Activated T-helper 1 cell treated with anti-CD3 and anti-CD28 coated beads, Interleukin-12 subunit alpha, Interleukin-12 subunit beta, Interleukin-2, Interleukin-4 antibody, amounts not matched to agents 30 ng/mL and 10 ng/mL and 1 ng/mL, durations not matched to agents 14 hours and 24 hours and 36 hours (primary cell): ENCODE results near the gene SCRN2. TPM values are rescaled to one million over a fixed set of nuclear protein-coding genes. Genes with fewer than 3 reads are reported as not detected.

ENCODE experiments used
- DNase-seq: peaks from one replicate; pipeline ENCODE4 v3.0.0; 2021; ENCODE audit warnings: low spot score
- H3K27ac Mint-ChIP-seq: one replicate; pipeline ENCODE4 v1.8.0; 2021; ENCODE audit warnings: mild to moderate bottlenecking, mixed read lengths
- H3K27me3 Mint-ChIP-seq: one replicate; pipeline ENCODE4 v1.8.0; 2022; ENCODE audit warnings: mild to moderate bottlenecking, moderate library complexity, mixed read lengths; ENCODE audit not compliant: insufficient read depth
- H3K36me3 Mint-ChIP-seq: one replicate; pipeline ENCODE4 v1.8.0; 2021; ENCODE audit warnings: low read depth, mixed read lengths
- H3K4me1 Mint-ChIP-seq: one replicate; pipeline ENCODE4 v1.8.0; 2021; ENCODE audit warnings: low read depth, mixed read lengths
- H3K4me3 Mint-ChIP-seq: one replicate; pipeline ENCODE4 v1.8.0; 2021; ENCODE audit warnings: mild to moderate bottlenecking, moderate library complexity, mixed read lengths
- H3K9me3 Mint-ChIP-seq: one replicate; pipeline ENCODE4 v1.8.0; 2021; ENCODE audit warnings: mixed read lengths
- intact Hi-C: fragments of 100-400 bp; cut with micrococcal nuclease; formaldehyde crosslinking; loops from one replicate; pipeline ENCODE4 v1.15.1; 2024
- total RNA-seq: library from RNA; stranded (reverse); gene quantifications from 2 replicates; pipeline ENCODE4 v1.2.3, GENCODE V29; 2022

SCRN2 gene
- total RNA-seq, 1 donor from 2014 or later, result 26.3 TPM

GRCh38 chr17:47836601-47837000, 4.5 kb downstream of the SCRN2 start:
- intact Hi-C loops, result no loop called here
- Mint-ChIP-seq H3K4me3 (no peak overlapping the region), H3K36me3 (peaks cover 8% of the 10 kb centered on the region)

GRCh38 chr17:47834756-47835155, 6.3 kb downstream of the SCRN2 start:
- Mint-ChIP-seq H3K27ac (no peak overlapping the region), H3K9me3 (no peaks in the 10 kb centered on the region), H3K27me3 (peaks cover 1% of the 10 kb centered on the region), H3K36me3 (peaks cover 9% of the 10 kb centered on the region), H3K4me1 (peaks cover 30% of the 10 kb centered on the region), H3K4me3 (no peak overlapping the region)
- DNase-seq, result no peak
- intact Hi-C loops, result no loop called here

More at GRCh38 chr17:47836601-47837000, 4.5 kb downstream of the SCRN2 start:
- H3K4me1 Mint-ChIP-seq, result peaks cover 35% of the 10 kb centered on the region
- DNase-seq, result no peak
- no peaks in the 10 kb centered on the region for H3K9me3 Mint-ChIP-seq
- no peak overlapping the region for H3K27ac Mint-ChIP-seq
- peaks cover 1% of the 10 kb centered on the region for H3K27me3 Mint-ChIP-seq

- DNase-seq, result no peak
- peaks cover 12% of the 10 kb centered on the region for H3K36me3 Mint-ChIP-seq
- H3K9me3 Mint-ChIP-seq, result no peaks in the 10 kb centered on the region
- H3K4me1 Mint-ChIP-seq, result peaks cover 43% of the 10 kb centered on the region
- H3K4me3 Mint-ChIP-seq, result peak overlapping the region; percentile 90
- intact Hi-C loops, result loop anchor here (1.0 to 2.0 kb wide), 6 partner anchors 9 to 184 kb away; partner anchors contain the start of genes CDK5RAP3, OSBPL7, PNPO and SCRN2
- peaks cover 1% of the 10 kb centered on the region for H3K27me3 Mint-ChIP-seq
- peak overlapping the region; percentile 88 for H3K27ac Mint-ChIP-seq
Measured at GRCh38 chr17:47831934-47832327, 9.1 kb downstream of the SCRN2 start.

- H3K36me3 Mint-ChIP-seq, result peaks cover 18% of the 10 kb centered on the region
- H3K27ac Mint-ChIP-seq, result peak within 1 kb of the TSS; percentile 88
- H3K4me3 Mint-ChIP-seq, result peak within 1 kb of the TSS; percentile 90
- no peaks in the 10 kb centered on the region for H3K9me3 Mint-ChIP-seq
- intact Hi-C loops, result loop anchor here (1.0 to 2.0 kb wide), 6 partner anchors 10 to 183 kb away; partner anchors contain the start of genes CDK5RAP3, OSBPL7, PNPO and SCRN2
- DNase-seq, result peak; percentile 92
- H3K27me3 Mint-ChIP-seq, result peaks cover 1% of the 10 kb centered on the region
- peaks cover 43% of the 10 kb centered on the region for H3K4me1 Mint-ChIP-seq
Measured at GRCh38 chr17:47831003-47831933, 9.8 kb downstream of the SCRN2 start, which contains the start of the genes LRRC46 and MRPL10. Gene LRRC46, plus strand, starts transcription at chr17:47831670. Its CDS starts 320 bp downstream, at chr17:47831990. Gene MRPL10, minus strand, starts transcription at chr17:47831541. Its CDS starts 30 bp downstream, at chr17:47831511.

- intact Hi-C loops, result loop anchor here (1.0 to 2.0 kb wide), 6 partner anchors 9 to 182 kb away; partner anchors contain the start of genes CDK5RAP3, OSBPL7, PNPO and SCRN2
- Mint-ChIP-seq H3K4me1 (peaks cover 43% of the 10 kb centered on the region), H3K4me3 (peak overlapping the region; percentile 90), H3K27me3 (peaks cover 1% of the 10 kb centered on the region), H3K36me3 (peaks cover 20% of the 10 kb centered on the region), H3K27ac (peak overlapping the region; percentile 88), H3K9me3 (no peaks in the 10 kb centered on the region)
- DNase-seq, result no peak
Measured at GRCh38 chr17:47830396-47831002, 10.6 kb downstream of the SCRN2 start.

- Mint-ChIP-seq H3K4me3 (peak overlapping the region; percentile 90), H3K27ac (peak overlapping the region; percentile 81), H3K4me1 (peaks cover 40% of the 10 kb centered on the region), H3K27me3 (peaks cover 1% of the 10 kb centered on the region), H3K36me3 (peaks cover 22% of the 10 kb centered on the region), H3K9me3 (no peaks in the 10 kb centered on the region)
- peak; percentile 34 for DNase-seq
- intact Hi-C loops, result loop anchor here (2.0 kb wide), 1 partner anchor 141 kb away; the partner anchor contains the start of gene CDK5RAP3
Measured at GRCh38 chr17:47829870-47830269, 11.2 kb downstream of the SCRN2 start.

GRCh38 chr17:47823519-47823918, 17.6 kb downstream of the SCRN2 start:
- Mint-ChIP-seq H3K36me3 (peaks cover 29% of the 10 kb centered on the region), H3K4me1 (peaks cover 25% of the 10 kb centered on the region), H3K9me3 (no peaks in the 10 kb centered on the region), H3K4me3 (no peak overlapping the region), H3K27ac (no peak overlapping the region), H3K27me3 (no peaks in the 10 kb centered on the region)
- intact Hi-C loops, result loop anchor here (5.0 kb wide), 1 partner anchor 46 kb away; no protein-coding TSS in a partner anchor
- DNase-seq, result no peak

- H3K4me1 Mint-ChIP-seq, result peaks cover 25% of the 10 kb centered on the region
- no peaks in the 10 kb centered on the region for H3K9me3 Mint-ChIP-seq
- no peak overlapping the region for H3K27ac Mint-ChIP-seq
- intact Hi-C loops, result loop anchor here (5.0 kb wide), 1 partner anchor 45 kb away; no protein-coding TSS in a partner anchor
- DNase-seq, result no peak
- peaks cover 30% of the 10 kb centered on the region for H3K36me3 Mint-ChIP-seq
- H3K4me3 Mint-ChIP-seq, result peak overlapping the region; percentile 94
- no peaks in the 10 kb centered on the region for H3K27me3 Mint-ChIP-seq
Measured at GRCh38 chr17:47822785-47823184, 18.3 kb downstream of the SCRN2 start.

GRCh38 chr17:47821424-47822391, 19.4 kb downstream of the SCRN2 start, which contains the start of gene OSBPL7:
Gene OSBPL7, minus strand, starts transcription at chr17:47821794. Its CDS starts 1,516 bp downstream, at chr17:47820278.
- no peaks in the 10 kb centered on the region for H3K9me3 Mint-ChIP-seq
- no peaks in the 10 kb centered on the region for H3K27me3 Mint-ChIP-seq
- H3K36me3 Mint-ChIP-seq, result peaks cover 31% of the 10 kb centered on the region
- DNase-seq, result peak; percentile 65
- peak within 1 kb of the TSS; percentile 83 for H3K27ac Mint-ChIP-seq
- peaks cover 25% of the 10 kb centered on the region for H3K4me1 Mint-ChIP-seq
- peak within 1 kb of the TSS; percentile 94 for H3K4me3 Mint-ChIP-seq
- intact Hi-C loops, result loop anchor here (1.0 to 5.0 kb wide), 2 partner anchors 10 to 44 kb away; partner anchors contain the start of genes LRRC46 and MRPL10

GRCh38 chr17:47821031-47821423, 20.0 kb downstream of the SCRN2 start:
- H3K4me3 Mint-ChIP-seq, result peak overlapping the region; percentile 94
- no peaks in the 10 kb centered on the region for H3K9me3 Mint-ChIP-seq
- H3K36me3 Mint-ChIP-seq, result peaks cover 28% of the 10 kb centered on the region
- H3K4me1 Mint-ChIP-seq, result peaks cover 25% of the 10 kb centered on the region
- intact Hi-C loops, result loop anchor here (1.0 to 5.0 kb wide), 2 partner anchors 10 to 44 kb away; partner anchors contain the start of genes LRRC46 and MRPL10
- no peaks in the 10 kb centered on the region for H3K27me3 Mint-ChIP-seq
- DNase-seq, result no peak
- H3K27ac Mint-ChIP-seq, result peak overlapping the region; percentile 83

- Mint-ChIP-seq H3K36me3 (peaks cover 25% of the 10 kb centered on the region), H3K4me1 (peaks cover 25% of the 10 kb centered on the region), H3K9me3 (no peaks in the 10 kb centered on the region), H3K27ac (peak overlapping the region; percentile 83), H3K4me3 (peak overlapping the region; percentile 94), H3K27me3 (no peaks in the 10 kb centered on the region)
- DNase-seq, result no peak
- intact Hi-C loops, result loop anchor here (5.0 kb wide), 1 partner anchor 43 kb away; no protein-coding TSS in a partner anchor
Measured at GRCh38 chr17:47820033-47820789, 20.9 kb downstream of the SCRN2 start.
